GM19463 (cell line): ENCODE data around the gene SLC25A42.
"Not testable (repeated sequence)": the region's sequence is repeated elsewhere in the genome, so short reads cannot be mapped to it uniquely, and the experiment has no call there.

ENCODE experiments used
- ATAC-seq: cut with Tn5 transposase; IDR thresholded peaks from one replicate; pipeline ENCODE4 v1.9.1; 2021; ENCODE audit warnings: mild to moderate bottlenecking, moderate library complexity; ENCODE audit not compliant: unreplicated experiment

Gene SLC25A42

DNA sequence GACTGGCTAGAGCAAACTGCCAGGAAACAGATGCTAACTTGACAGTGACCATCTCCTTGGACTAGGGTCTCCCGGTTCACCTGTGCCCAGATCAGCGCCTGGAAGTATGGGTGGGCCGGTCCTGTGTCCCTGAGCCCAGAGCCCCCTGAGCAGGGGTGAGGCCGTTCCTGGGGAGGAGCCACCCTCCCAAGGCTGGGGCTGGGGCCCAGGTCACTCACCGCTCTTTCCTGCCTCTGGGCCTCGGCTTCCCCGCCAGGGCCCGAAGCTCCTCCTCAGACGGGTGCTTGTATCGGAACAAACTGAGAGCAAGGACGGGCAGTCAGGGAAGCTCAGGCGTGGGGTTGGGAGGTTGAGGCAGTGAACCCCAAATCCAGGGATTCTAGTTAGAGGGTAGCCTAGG, 69.1 kb downstream of the SLC25A42 start:
- no peak for ATAC-seq

DNA sequence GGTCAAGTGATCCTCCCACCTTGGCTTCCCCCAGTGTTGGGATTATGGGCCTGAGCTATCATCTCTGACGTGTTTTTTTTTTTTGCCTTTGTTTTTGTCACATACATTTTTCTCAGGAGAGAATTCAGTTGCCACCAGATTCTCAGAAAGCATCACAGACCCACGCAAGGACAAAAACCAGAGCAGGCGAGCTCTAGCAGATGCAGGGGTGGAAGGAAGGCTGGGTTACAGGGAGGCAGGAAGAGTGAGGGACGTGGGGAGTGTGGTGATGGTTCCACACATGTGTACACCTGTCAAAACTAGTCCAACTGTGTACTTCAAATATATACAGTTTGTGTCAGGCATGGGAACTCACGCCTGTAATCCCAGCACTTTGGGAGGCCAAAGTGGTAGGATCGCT, 70.2 kb downstream of the SLC25A42 start:
- no peak for ATAC-seq

- no peak for ATAC-seq
These were observed 70.9 kb downstream of the SLC25A42 start for GRCh38 chr19:19134687-19135158.

DNA sequence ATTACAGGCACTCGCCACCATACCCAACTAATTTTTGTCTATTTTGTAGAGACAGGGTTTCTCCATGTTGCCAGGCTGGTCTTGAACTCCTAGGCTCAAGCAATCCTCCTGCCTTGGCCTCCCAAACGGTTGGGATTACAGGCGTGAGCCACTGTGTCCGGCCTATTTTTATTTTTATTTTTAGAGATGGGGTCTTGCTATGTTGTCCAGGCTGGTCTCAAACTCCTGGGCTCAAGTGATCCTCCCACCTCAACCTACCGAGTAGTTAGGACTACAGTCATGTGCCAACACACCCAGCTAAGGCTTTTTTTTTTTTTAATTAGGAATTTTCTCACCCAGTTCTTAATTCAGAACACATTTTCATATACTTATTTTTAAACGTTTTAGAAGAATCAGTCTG, 71.9 kb downstream of the SLC25A42 start:
- not testable (repeated sequence) for ATAC-seq

DNA sequence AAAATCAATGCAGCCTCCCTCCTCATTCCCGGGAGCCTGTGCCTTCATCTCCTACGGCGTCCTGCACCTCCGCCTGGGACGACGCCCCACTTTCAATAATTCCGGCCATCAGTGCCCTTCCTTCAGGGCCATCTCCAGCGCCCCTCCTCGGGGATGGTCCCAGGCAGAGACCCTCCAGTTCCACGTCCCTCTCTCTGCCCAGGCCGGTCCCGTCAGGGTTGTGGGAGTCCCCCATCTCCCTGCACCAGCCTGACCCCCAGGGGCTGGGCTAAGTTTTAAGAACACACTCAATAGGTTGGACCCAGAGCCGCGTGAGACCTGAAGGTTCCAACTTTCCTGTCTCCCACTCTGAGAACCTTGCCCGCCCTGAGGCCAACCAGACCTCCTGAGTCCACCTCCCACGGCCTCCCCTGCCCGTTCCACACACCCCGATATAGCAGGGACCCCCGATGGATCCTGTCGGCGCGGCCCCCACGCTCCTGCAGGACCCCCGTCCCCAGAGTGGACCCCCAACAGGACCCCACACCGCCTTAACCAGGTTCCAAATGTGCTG, 73.8 kb downstream of the SLC25A42 start:
- no peak for ATAC-seq

GRCh38 chr19:19138109-19138981, 74.6 kb downstream of the SLC25A42 start, which contains the start of gene TMEM161A:
Gene TMEM161A (minus strand): TSS chr19:19138478. CDS start chr19:19138428, 50 bp downstream.
- ATAC-seq, result peak; percentile 99

- no peak for ATAC-seq
These were observed 76.1 kb downstream of the SLC25A42 start for GRCh38 chr19:19139876-19140229.

- ATAC-seq, result no peak
These were observed 76.7 kb downstream of the SLC25A42 start for GRCh38 chr19:19140476-19140875.

GRCh38 chr19:19142347-19142746, 78.6 kb downstream of the SLC25A42 start:
- ATAC-seq, result no peak

DNA sequence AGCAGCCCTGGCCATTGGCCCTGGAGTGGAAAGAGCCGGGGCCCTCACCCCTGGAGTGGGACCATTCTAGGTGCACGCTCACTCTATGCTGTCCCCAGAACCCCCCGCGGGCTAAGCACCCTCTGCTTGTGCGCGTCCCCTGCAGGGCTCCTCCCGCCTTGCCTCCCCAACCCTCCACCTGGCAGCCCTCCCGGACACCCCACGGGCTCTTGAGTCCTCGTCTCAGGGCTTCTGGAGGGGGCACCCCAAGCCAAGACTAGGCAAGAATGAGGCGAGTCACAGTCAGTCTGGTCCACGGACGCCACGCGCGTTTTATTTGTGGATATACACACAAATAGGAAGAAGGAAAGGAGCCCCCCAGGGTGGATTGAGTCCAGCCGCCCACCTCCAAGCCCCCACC, 81.5 kb downstream of the SLC25A42 start:
- no peak for ATAC-seq

- no peak for ATAC-seq
These were observed 82.2 kb downstream of the SLC25A42 start for GRCh38 chr19:19145684-19146608.

GRCh38 chr19:19146865-19147264, 83.1 kb downstream of the SLC25A42 start:
- no peak for ATAC-seq

- no peak for ATAC-seq
These were observed 83.5 kb downstream of the SLC25A42 start for GRCh38 chr19:19147344-19147743.

DNA sequence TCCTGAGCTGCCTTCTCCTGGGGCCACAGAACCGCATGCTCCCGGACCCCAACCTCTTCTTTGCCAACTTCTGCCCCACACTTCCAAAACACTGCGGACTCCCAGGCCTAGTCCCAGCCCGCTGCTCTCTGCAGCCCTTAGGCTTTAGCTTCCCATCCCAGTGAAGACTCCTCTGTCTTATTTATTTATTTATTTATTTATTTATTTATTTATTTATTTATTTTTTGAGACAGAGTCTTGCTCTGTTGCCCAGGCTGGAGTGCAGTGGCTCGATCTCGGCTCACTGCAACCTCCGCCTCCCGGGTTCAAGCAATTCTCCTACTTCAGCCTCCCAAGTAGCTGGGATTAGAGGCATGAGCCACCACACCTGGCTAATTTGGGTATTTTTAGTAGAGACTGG, 84.7 kb downstream of the SLC25A42 start:
- ATAC-seq, result not testable (repeated sequence)

DNA sequence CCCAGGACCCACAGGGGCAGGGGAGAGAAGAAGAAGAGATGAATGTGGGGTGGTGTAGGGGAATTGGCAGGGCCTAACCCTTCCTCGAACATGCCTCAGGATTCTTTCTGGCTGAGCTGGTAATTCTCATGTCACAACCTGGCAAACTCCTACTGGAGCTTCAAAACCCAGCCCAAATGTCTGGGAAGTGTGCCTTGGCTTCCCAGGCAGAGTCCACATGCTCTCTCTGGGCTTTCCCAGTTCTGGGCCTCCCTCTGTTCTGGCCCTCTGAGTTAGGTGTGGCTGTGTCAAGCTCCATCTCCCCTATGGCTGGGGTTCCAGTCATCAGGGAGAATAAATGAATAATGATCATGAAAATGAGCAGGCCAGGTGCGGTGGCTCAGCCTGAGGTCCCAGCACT, 85.6 kb downstream of the SLC25A42 start:
- no peak for ATAC-seq

- peak; percentile 42 for ATAC-seq
These were observed 87.6 kb downstream of the SLC25A42 start for GRCh38 chr19:19151418-19151817.

DNA sequence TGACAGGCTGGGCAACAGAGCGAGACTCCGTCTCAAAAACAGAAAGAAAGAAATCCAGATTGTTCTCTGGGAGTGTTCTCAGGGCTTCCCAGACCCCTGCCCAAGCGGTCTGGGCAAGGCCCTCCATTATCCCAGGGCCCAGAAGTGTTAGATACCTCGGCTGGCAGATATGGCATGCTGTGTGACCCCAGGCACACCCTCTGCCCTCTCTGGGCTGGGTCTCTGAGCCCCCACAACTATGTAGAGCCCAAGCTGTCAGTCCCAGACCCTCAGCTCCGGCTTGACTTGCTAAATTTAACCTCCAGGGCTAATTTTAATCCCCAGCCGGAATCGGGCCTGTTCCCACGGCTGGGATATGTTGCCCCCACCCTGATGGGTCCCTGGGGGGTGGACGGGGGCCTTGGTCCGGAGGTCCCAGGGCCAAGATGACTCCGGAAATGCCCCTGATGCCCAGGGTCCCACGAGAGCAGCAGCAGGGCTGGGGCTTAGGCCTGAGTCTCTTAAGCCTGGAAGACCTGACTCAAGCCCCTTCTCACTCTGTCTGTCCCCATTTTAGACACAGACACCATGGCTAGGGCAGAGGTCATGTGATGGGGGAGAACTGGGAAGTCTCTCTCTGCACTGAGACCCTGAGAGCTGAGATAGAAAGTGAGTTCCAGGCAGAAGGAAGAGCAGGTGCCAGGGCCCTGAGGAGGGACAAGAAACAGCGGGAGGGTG, 89.0 kb downstream of the SLC25A42 start:
- no peak for ATAC-seq

DNA sequence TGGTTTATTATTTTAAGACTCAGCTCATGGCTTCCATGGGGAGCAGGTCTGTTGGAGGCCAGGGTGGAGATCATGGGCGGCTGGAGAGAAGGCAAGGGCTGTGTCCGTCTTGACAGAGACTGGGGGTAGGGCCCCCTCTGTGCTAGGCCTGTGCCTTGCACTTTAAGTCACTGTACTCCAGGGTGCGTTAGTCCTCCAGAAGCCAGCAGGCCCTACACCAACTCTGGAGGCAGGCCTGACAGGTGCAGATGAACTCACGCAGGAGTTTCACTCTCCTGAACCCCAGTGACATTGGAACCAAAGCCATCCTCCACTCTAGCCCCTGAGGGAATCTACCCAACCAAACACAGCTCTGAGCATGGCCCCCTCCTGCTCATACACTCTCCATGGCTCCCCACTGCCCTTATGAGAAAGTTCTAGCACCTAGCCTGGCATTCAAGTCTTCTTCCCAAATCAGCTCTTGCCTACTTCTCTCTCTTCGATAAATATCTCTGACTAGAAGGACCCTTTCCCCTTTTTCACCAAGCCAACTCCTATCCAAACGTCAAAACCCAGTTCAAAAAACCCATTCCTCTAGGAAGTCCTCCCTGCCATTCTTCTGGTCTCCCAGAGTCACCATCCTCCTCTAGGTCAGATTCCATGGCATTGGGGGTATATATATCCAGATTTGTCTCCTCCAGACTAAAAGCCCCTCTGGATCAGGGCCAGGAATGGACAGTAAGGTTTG, 91.1 kb downstream of the SLC25A42 start:
- ATAC-seq, result no peak

GRCh38 chr19:19155495-19156219, 91.9 kb downstream of the SLC25A42 start:
- peak; percentile 78 for ATAC-seq
